Lower lobe of right lung (tissue), 2 donors: ENCODE results near the gene MINK1. TPM values are rescaled to one million over a fixed set of nuclear protein-coding genes. Genes with fewer than 3 reads are reported as not detected.
"Not testable (repeated sequence)": the region's sequence is repeated elsewhere in the genome, so short reads cannot be mapped to it uniquely, and the experiment has no call there.

Source experiments
- ATAC-seq, 2 donors: fragments of 200-7000 bp; cut with Tn5 transposase; one replicate each; pipeline ENCODE4 v1.9.1; 2020 to 2022; ENCODE audit warnings: mild to moderate bottlenecking in 2 of 2, moderate library complexity in 2 of 2
- DNase-seq: peaks from one replicate; pipeline ENCODE4 v3.0.0-alpha.2; 2020
- H3K27ac ChIP-seq: fragments of 200-600 bp; one replicate; pipeline ENCODE4 v1.8.0; 2022
- H3K27me3 ChIP-seq: fragments of 200-600 bp; one replicate; pipeline ENCODE4 v1.8.0; 2022; ENCODE audit warnings: low read depth
- H3K36me3 ChIP-seq: fragments of 200-600 bp; one replicate; pipeline ENCODE4 v1.8.0; 2022; ENCODE audit warnings: mild to moderate bottlenecking
- H3K4me1 ChIP-seq: fragments of 200-600 bp; one replicate; pipeline ENCODE4 v1.8.0; 2022
- H3K4me3 ChIP-seq: fragments of 200-600 bp; one replicate; pipeline ENCODE4 v1.8.0; 2022; ENCODE audit warnings: mild to moderate bottlenecking
- H3K9me3 ChIP-seq: fragments of 200-600 bp; one replicate; pipeline ENCODE4 v1.8.0; 2022
- intact Hi-C: fragments of 100-400 bp; cut with DNase I; formaldehyde crosslinking; loops from one replicate; pipeline ENCODE4 v1.11.0; 2022
- total RNA-seq: library from RNA; stranded (reverse); fragmentation: NEBNext Ultra II Directional; extraction: Animal tissue kit (Norgen Biotek cat#: 25700); gene quantifications from one replicate; pipeline ENCODE4 v1.2.1, GENCODE V29; 2021
- TF ChIP-seq, protein P1 (sequence below): fragments of 200-600 bp; IDR thresholded peaks from one replicate; pipeline ENCODE4 v1.8.0; 2022; ENCODE audit warnings: antibody characterized with exemption, mild to moderate bottlenecking
- donor health status: DM: no; HTN: yes; CAD: no; lungs with severe emphysema.

MINK1 gene
- total RNA-seq, 1 donor from 2014 or later: 155 TPM

DNA sequence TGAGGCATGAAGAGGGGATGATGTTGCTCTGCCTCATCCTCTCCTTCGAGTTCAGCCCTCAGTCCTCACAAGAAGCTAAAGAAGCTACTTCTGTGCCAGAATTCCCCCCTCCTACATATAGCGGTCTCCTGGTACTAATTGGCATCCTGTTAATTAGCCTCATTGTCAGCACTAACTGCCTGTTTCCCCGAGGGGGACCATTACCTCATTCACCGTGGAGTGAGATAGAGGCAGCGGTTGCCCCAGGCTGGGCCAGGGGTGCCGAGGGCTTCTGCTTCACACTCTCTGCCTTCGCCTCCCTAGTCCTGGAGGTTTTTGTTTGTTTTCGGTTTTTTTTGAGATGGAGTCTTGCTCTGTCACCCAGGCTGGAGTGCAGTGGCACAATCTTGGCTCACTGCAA lies 5.7 kb upstream of the MINK1 start:
- Histone ChIP-seq H3K27ac (no peak overlapping the region), H3K9me3 (no peaks in the 10 kb centered on the region), H3K36me3 (peaks cover 14% of the 10 kb centered on the region), H3K27me3 (no peaks in the 10 kb centered on the region), H3K4me3 (no peak overlapping the region), H3K4me1 (no peaks in the 10 kb centered on the region)
- TF ChIP-seq, protein P1, sequence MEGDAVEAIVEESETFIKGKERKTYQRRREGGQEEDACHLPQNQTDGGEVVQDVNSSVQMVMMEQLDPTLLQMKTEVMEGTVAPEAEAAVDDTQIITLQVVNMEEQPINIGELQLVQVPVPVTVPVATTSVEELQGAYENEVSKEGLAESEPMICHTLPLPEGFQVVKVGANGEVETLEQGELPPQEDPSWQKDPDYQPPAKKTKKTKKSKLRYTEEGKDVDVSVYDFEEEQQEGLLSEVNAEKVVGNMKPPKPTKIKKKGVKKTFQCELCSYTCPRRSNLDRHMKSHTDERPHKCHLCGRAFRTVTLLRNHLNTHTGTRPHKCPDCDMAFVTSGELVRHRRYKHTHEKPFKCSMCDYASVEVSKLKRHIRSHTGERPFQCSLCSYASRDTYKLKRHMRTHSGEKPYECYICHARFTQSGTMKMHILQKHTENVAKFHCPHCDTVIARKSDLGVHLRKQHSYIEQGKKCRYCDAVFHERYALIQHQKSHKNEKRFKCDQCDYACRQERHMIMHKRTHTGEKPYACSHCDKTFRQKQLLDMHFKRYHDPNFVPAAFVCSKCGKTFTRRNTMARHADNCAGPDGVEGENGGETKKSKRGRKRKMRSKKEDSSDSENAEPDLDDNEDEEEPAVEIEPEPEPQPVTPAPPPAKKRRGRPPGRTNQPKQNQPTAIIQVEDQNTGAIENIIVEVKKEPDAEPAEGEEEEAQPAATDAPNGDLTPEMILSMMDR: no peak
- intact Hi-C loops: no loop called here
- DNase-seq (no peak), ATAC-seq (no peak)

DNA sequence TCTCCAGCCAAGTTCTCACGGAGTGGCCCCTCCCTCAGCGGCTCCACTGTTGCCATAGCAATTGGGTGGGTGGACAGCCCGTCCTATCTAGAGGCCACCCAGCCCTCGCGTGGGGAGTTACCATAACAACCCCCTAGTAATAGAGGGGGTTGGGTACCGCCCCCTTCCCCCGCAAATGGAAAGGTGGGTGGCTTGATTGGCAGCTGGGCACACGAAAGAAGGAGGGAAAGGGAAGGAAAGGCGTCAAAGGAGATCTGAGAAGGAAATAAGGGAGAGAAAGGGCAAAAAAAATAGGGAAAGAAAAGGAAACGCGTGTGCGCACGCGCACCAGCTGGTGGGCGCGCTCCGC lies 337 bp upstream of the MINK1 start:
- intact Hi-C loops, H3K36me3 ChIP-seq, DNase-seq, H3K9me3 ChIP-seq, H3K27me3 ChIP-seq: not testable (repeated sequence)
- H3K4me3 ChIP-seq: peak overlapping the region; percentile 99
- peak overlapping the region; percentile 93 for H3K27ac ChIP-seq
- H3K4me1 ChIP-seq: peaks cover 37% of the 10 kb centered on the region
- peak; percentile 41 to 54 for ATAC-seq

DNA sequence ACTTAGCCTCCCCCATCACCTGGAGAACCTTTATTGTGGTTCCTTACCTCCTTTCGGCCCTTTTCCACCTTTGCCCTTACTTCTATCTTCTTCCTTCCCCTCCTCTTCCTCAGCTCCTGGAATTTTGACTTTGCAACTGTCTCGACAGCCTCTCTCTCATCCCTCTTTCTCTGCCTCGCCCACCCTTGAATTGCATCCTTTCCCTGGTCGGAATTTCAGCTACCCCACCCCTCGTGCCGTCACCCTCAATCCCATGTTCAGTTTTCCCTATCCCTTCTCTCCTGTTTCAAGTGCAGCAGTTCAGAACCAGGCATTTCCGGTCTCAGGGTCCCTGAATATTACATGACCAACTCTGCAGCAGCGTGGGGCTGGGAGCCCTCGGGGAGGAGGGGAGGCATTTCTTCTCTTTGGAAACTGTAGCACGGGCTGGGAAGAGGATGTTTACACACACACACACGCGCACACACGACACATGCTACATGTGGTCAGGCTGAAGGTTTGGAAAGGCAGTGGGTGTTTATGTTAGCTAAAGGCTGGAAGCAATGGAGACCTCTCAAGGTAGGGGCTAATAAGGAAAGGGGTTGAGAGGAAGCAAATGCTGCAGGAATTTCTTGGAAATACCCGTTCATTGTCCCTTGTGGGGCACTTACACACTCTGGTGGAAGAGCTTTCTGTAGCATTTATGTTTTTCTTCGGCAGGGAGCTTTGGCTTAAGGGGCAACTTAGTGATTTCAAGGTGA lies 971 bp downstream of the MINK1 start:
- peak; percentile 5 to 31 for ATAC-seq
- peak; percentile 61 for DNase-seq
- intact Hi-C loops: no loop called here
- Histone ChIP-seq H3K9me3 (no peaks in the 10 kb centered on the region), H3K4me3 (peak overlapping the region; percentile 99), H3K27ac (peak overlapping the region; percentile 93), H3K4me1 (peaks cover 46% of the 10 kb centered on the region), H3K36me3 (peaks cover 3% of the 10 kb centered on the region), H3K27me3 (no peaks in the 10 kb centered on the region)
- TF ChIP-seq, protein P1: no peak

DNA sequence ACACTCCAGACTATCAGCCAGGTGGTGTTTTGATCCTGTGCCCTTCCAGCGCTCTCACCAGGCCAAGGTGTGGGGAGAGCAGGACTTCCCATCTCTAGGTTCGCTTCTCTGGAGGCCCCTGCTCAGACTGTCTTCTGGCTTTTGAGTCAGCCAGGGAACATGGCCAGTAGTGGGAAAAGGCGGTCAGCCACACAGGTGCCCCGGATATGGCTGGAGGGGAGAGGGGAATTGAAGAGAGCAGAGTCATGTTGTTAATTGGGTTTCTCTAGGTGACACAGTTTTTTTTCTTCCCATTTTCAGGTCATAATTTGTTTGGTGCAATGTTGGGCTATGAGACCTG lies 1.5 kb downstream of the MINK1 start:
- TF ChIP-seq, protein P1: no peak
- H3K4me3 ChIP-seq: peak overlapping the region; percentile 99
- no peaks in the 10 kb centered on the region for H3K27me3 ChIP-seq
- intact Hi-C loops: no loop called here
- H3K9me3 ChIP-seq: no peaks in the 10 kb centered on the region
- no peak for DNase-seq
- H3K36me3 ChIP-seq: peaks cover 3% of the 10 kb centered on the region
- ATAC-seq: no peak
- peak overlapping the region; percentile 93 for H3K27ac ChIP-seq
- H3K4me1 ChIP-seq: peaks cover 51% of the 10 kb centered on the region

DNA sequence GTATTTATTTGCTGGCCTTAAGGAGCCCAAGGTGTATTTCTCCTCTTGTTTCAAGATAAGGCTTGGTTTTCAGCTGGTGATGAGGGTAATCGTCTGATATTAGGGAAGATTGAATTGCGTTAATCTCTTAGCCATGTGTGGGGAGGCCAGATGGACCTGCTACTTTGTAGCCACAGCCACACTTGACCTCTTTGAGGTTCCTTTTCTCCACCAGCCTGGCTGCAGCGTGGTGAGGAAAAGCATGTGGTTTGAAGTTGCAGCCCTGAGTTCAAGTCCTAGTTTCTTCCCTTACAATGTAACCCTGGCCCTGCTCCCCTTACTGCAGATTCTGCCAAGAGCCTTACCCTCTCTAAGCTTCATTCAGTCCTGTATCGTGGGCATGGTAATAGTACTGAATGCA lies 3.1 kb downstream of the MINK1 start:
- intact Hi-C loops: no loop called here
- TF ChIP-seq, protein P1: no peak
- Histone ChIP-seq H3K4me1 (peaks cover 65% of the 10 kb centered on the region), H3K4me3 (no peak overlapping the region), H3K27ac (no peak overlapping the region), H3K27me3 (no peaks in the 10 kb centered on the region), H3K36me3 (peaks cover 3% of the 10 kb centered on the region), H3K9me3 (no peaks in the 10 kb centered on the region)
- ATAC-seq (no peak), DNase-seq (no peak)

DNA sequence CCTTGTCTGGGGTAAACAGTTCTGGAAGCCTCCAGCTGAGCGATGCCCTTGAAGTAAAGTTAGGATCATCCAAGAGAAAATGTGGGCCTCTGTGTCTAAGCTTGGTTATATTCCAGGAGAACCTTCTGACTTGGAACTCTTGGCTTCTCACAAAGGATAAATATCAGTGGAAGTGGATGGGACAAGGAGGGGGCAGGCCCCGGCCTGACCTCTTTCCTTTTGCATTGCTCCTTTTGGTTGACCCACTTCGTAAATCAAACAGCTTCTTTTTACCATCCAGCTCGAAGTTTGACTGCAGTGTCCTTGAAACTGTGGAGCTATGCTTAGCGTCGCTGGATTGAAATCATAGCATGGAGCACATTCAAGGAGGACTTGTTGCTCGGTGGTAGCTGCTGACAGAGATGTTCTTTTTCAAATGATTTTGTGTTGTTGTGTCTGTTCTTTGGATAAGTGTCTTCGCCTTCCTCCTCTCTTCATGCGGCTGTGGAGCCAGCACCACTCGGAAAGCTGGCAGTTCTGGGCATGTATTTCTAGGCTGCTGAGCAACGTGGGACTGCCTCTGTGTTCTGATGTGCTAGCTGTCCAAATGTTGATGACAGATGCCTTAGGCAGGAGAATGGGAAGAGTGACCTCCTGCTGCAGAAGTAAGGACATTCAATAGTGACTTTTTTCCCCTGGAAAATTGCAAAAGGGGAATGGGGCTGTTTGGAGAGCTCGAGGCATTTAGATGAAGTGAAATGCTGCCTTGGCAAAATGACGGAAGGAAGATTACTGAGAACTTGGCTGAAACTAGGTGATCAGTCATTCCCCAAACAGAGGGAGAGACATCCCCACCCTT lies 4.5 kb downstream of the MINK1 start:
- TF ChIP-seq, protein P1: no peak
- DNase-seq: no peak
- no peaks in the 10 kb centered on the region for H3K9me3 ChIP-seq
- intact Hi-C loops: no loop called here
- peaks cover 70% of the 10 kb centered on the region for H3K4me1 ChIP-seq
- no peaks in the 10 kb centered on the region for H3K27me3 ChIP-seq
- H3K4me3 ChIP-seq: no peak overlapping the region
- H3K27ac ChIP-seq: peak overlapping the region; percentile 1
- H3K36me3 ChIP-seq: peaks cover 3% of the 10 kb centered on the region
- ATAC-seq: no peak
